ENCODE data around the gene RELB.

The RELB gene

DNA sequence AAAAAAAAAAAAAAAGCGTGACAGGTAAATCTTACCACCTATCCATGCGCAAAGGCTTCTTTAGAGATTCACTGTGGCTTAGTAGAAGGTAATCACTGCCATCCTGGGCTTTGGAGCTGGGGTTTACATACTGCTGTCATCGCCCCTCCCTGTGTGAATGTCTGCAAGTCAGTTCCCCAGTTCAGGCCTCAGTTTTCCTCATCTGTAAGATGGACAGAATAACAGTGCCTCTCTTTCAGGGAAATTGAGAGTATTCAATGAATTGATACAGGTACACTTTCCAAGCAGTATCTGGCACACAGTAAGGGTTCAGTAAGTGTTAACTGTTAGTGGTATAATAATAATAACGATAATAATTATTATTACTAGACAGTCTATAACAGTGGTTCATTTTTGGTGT is 2.2 kb downstream of the RELB start:
- TF ChIP-seq POLR2AphosphoS5 (IDR thresholded peaks at IDR 0.05; ENCODE audit: low read depth, low read length) (no peak), FOXP2 (optimal IDR thresholded peaks at IDR 0.05; ENCODE audit: borderline replicate concordance, extremely low read depth, extremely low read length, insufficient read depth) (no peak), TAF1 (IDR thresholded peaks at IDR 0.05; ENCODE audit: borderline replicate concordance, insufficient read depth, low read length) (no peak), SIN3A (IDR thresholded peaks at IDR 0.05; ENCODE audit: borderline replicate concordance, insufficient read depth, low read length) (no peak)
- TF ChIP-seq, protein P1, sequence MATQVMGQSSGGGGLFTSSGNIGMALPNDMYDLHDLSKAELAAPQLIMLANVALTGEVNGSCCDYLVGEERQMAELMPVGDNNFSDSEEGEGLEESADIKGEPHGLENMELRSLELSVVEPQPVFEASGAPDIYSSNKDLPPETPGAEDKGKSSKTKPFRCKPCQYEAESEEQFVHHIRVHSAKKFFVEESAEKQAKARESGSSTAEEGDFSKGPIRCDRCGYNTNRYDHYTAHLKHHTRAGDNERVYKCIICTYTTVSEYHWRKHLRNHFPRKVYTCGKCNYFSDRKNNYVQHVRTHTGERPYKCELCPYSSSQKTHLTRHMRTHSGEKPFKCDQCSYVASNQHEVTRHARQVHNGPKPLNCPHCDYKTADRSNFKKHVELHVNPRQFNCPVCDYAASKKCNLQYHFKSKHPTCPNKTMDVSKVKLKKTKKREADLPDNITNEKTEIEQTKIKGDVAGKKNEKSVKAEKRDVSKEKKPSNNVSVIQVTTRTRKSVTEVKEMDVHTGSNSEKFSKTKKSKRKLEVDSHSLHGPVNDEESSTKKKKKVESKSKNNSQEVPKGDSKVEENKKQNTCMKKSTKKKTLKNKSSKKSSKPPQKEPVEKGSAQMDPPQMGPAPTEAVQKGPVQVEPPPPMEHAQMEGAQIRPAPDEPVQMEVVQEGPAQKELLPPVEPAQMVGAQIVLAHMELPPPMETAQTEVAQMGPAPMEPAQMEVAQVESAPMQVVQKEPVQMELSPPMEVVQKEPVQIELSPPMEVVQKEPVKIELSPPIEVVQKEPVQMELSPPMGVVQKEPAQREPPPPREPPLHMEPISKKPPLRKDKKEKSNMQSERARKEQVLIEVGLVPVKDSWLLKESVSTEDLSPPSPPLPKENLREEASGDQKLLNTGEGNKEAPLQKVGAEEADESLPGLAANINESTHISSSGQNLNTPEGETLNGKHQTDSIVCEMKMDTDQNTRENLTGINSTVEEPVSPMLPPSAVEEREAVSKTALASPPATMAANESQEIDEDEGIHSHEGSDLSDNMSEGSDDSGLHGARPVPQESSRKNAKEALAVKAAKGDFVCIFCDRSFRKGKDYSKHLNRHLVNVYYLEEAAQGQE (IDR thresholded peaks at IDR 0.05; ENCODE audit: insufficient read depth in 1 of 2, low read depth in 2 of 2, low read length in 2 of 2), result no peak

DNA sequence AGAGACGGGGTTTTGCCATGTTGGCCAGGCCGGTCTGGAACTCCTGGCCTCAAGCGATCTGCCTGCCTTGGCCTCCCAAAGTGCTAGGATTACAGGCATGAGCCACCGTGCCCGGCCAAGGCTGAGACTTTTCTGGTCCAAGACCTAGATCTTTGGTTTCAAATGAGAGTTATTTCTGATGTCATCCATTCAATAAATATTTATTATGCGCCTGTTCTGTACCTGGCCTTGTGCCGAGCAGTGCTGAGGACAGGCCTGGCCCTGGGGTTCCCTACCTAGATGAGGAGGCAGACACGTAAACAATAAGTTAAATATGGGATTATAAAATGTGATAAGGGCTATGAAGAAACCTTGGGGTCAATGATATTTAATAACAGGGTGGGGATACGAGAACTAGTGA is 4.5 kb downstream of the RELB start:
- TF ChIP-seq TAF1 (IDR thresholded peaks at IDR 0.05; ENCODE audit: borderline replicate concordance, insufficient read depth, low read length) (no peak), POLR2AphosphoS5 (IDR thresholded peaks at IDR 0.05; ENCODE audit: low read depth, low read length) (no peak), SIN3A (IDR thresholded peaks at IDR 0.05; ENCODE audit: borderline replicate concordance, insufficient read depth, low read length) (no peak), FOXP2 (optimal IDR thresholded peaks at IDR 0.05; ENCODE audit: borderline replicate concordance, extremely low read depth, extremely low read length, insufficient read depth) (no peak)
- TF ChIP-seq, protein P1 (IDR thresholded peaks at IDR 0.05; ENCODE audit: insufficient read depth in 1 of 2, low read depth in 2 of 2, low read length in 2 of 2), result no peak

DNA sequence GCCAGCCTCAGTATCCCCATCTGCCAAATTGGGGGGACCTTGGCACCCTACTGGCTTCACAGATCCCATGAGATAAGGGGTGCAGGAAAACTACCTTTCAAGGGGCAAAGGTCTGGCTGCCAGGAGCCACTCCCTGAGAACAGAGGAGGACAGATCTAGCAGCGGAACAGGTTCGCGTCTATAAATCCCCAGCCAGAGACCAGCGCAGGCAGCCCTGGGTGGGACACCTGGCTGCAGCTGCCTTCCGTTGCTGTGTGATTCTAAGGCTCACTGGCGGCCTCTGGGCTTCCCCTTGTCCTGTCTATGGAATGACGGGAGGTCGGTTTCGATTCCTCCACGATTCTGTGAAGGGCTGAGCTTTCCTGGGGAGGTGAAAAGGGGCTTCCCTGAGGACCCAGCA is 7.3 kb downstream of the RELB start:
- TF ChIP-seq FOXP2 (optimal IDR thresholded peaks at IDR 0.05; ENCODE audit: borderline replicate concordance, extremely low read depth, extremely low read length, insufficient read depth), result no peak
- no peak for TF ChIP-seq POLR2AphosphoS5 (IDR thresholded peaks at IDR 0.05; ENCODE audit: low read depth, low read length)
- TF ChIP-seq, protein P1 (IDR thresholded peaks at IDR 0.05; ENCODE audit: insufficient read depth in 1 of 2, low read depth in 2 of 2, low read length in 2 of 2), result no peak
- no peak for TF ChIP-seq TAF1 (IDR thresholded peaks at IDR 0.05; ENCODE audit: borderline replicate concordance, insufficient read depth, low read length)
- TF ChIP-seq SIN3A (IDR thresholded peaks at IDR 0.05; ENCODE audit: borderline replicate concordance, insufficient read depth, low read length), result no peak

DNA sequence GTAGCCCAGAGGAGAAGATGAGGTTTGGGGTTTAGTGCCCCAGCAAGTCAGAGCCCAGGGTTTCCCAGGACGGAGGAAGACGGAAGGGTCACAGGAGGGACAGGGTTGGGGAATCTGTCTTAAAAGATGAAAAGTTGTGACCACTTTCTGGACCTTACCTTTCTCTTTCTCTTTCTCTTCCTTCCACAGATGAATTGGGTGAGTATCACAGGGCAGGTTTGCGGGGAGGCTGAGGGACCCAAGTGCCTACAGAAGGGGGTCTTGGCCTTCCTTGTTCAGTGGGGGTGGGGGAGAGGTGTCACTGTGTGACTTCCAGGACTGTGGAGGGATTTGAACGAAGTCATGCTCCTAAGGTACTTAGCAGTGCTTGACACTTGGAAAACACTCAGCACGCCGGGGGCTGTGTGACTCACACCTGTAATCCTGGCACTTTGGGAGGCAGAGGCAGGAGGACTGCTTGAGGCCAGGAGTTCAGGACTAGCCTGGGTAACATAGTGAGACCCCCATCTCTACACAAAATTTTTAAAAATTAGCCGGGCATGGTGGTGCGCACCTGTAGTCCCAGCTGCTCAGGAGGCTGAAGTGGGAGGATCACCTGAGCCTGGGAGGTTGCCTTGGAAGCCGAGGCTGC is 8.5 kb downstream of the RELB start:
- no peak for TF ChIP-seq POLR2AphosphoS5 (IDR thresholded peaks at IDR 0.05; ENCODE audit: low read depth, low read length)
- TF ChIP-seq, protein P1 (IDR thresholded peaks at IDR 0.05; ENCODE audit: insufficient read depth in 1 of 2, low read depth in 2 of 2, low read length in 2 of 2), result no peak
- TF ChIP-seq TAF1 (IDR thresholded peaks at IDR 0.05; ENCODE audit: borderline replicate concordance, insufficient read depth, low read length), result no peak
- TF ChIP-seq SIN3A (IDR thresholded peaks at IDR 0.05; ENCODE audit: borderline replicate concordance, insufficient read depth, low read length), result no peak
- TF ChIP-seq FOXP2 (optimal IDR thresholded peaks at IDR 0.05; ENCODE audit: borderline replicate concordance, extremely low read depth, extremely low read length, insufficient read depth), result no peak

All from PFSK-1 (cell line).